ENCODE measurements around the gene B3GNT7.

DNA sequence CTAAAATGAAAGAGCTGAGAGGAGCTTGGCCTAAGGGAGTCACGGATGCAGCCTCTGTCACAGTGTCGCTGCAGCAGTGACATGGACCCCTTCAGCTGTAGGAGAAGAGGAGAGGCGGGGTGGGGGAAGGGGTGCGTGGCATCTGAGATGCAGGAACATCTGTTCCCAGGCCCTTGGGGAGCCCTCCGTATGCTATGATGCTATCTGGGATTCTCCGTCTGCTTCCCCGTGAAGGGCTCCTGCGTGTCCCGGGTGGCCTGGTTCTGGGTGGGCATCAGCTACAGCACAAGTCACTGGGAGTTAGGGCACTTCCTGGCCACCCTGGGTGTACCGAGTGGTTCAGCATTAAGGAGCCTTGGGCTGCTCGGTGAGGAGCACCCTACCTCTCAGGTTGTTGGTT lies 35.6 kb upstream of the B3GNT7 start:
- TF ChIP-seq, protein P1, sequence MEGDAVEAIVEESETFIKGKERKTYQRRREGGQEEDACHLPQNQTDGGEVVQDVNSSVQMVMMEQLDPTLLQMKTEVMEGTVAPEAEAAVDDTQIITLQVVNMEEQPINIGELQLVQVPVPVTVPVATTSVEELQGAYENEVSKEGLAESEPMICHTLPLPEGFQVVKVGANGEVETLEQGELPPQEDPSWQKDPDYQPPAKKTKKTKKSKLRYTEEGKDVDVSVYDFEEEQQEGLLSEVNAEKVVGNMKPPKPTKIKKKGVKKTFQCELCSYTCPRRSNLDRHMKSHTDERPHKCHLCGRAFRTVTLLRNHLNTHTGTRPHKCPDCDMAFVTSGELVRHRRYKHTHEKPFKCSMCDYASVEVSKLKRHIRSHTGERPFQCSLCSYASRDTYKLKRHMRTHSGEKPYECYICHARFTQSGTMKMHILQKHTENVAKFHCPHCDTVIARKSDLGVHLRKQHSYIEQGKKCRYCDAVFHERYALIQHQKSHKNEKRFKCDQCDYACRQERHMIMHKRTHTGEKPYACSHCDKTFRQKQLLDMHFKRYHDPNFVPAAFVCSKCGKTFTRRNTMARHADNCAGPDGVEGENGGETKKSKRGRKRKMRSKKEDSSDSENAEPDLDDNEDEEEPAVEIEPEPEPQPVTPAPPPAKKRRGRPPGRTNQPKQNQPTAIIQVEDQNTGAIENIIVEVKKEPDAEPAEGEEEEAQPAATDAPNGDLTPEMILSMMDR (IDR thresholded peaks at IDR 0.05): no peak
- no peak for TF ChIP-seq POLR2A (IDR thresholded peaks at IDR 0.05)

Measured in lower leg skin (tissue), 3 donors.